HCT116 (cell line): ENCODE data around the gene LPCAT2.

Source experiments
- CEBPB ChIP-seq: IDR thresholded peaks from 2 replicates; pipeline ENCODE4 v1.6.1; 2012; ENCODE audit warnings: low read depth
- EGR1 ChIP-seq: IDR thresholded peaks from 2 replicates; pipeline ENCODE4 v1.6.1; 2012; ENCODE audit warnings: low read depth
- EZH2 ChIP-seq: fragments of 200-600 bp; sonication (generic); IDR thresholded peaks from 2 replicates; pipeline ENCODE4 v1.6.1; 2017; ENCODE audit warnings: antibody characterized with exemption, mixed run types
- EZH2phosphoT487 ChIP-seq: fragments of 200-600 bp; IDR thresholded peaks from 2 replicates; pipeline ENCODE4 v1.6.1; 2018; ENCODE audit warnings: antibody characterized with exemption, borderline replicate concordance
- JUND ChIP-seq: IDR thresholded peaks from 2 replicates; pipeline ENCODE4 v1.6.1; 2012
- POLR2A ChIP-seq: IDR thresholded peaks from 2 replicates; pipeline ENCODE4 v1.7.0; 2011; ENCODE audit warnings: borderline replicate concordance; ENCODE audit not compliant: insufficient read depth, insufficient read length; ENCODE audit errors: extremely low read depth
- POLR2AphosphoS5 ChIP-seq: IDR thresholded peaks from 2 replicates; pipeline ENCODE4 v1.6.1; 2011; ENCODE audit warnings: mild to moderate bottlenecking, low read depth, low read length, moderate library complexity
- RAD21 ChIP-seq: IDR thresholded peaks from 2 replicates; pipeline ENCODE4 v1.6.1; 2012; ENCODE audit warnings: low read depth, mild to moderate bottlenecking
- SIN3A ChIP-seq: IDR thresholded peaks from 2 replicates; pipeline ENCODE4 v1.6.1; 2012; ENCODE audit warnings: low read depth
- SP1 ChIP-seq: IDR thresholded peaks from 2 replicates; pipeline ENCODE4 v1.6.1; 2012; ENCODE audit warnings: low read depth
- TCF7L2 ChIP-seq: IDR thresholded peaks from 2 replicates; pipeline ENCODE4 v1.7.0; 2011; ENCODE audit warnings: borderline replicate concordance, inconsistent platforms; ENCODE audit not compliant: insufficient read depth, insufficient read length; ENCODE audit errors: extremely low read depth
- ZFX ChIP-seq: fragments of 450-650 bp; IDR thresholded peaks from 2 replicates; pipeline ENCODE4 v1.6.1; 2017
- ZNF274 ChIP-seq: fragments of 200-500 bp; sonication (Bioruptor generic); IDR thresholded peaks from 2 replicates; pipeline ENCODE4 v1.6.1; 2014; ENCODE audit warnings: mild to moderate bottlenecking, low read depth, low read length, inconsistent platforms
- TF ChIP-seq, protein P1 (sequence below), 3 experiments: fragments of 200-600 bp in 1 of 3; sonication (generic) in 1 of 3; IDR thresholded peaks in 2 of 3; conservative IDR thresholded peaks in 1 of 3; 2 replicates each; pipeline ENCODE4 v1.5.1; 2012 to 2017; ENCODE audit warnings: low read depth in 2 of 3, low read length in 2 of 3, antibody characterized with exemption in 1 of 3, borderline replicate concordance in 1 of 3, control low read depth in 1 of 3, mild to moderate bottlenecking in 1 of 3, mixed read lengths in 1 of 3, mixed run types in 1 of 3, moderate library complexity in 1 of 3; ENCODE audit not compliant: insufficient read depth in 1 of 3

DNA sequence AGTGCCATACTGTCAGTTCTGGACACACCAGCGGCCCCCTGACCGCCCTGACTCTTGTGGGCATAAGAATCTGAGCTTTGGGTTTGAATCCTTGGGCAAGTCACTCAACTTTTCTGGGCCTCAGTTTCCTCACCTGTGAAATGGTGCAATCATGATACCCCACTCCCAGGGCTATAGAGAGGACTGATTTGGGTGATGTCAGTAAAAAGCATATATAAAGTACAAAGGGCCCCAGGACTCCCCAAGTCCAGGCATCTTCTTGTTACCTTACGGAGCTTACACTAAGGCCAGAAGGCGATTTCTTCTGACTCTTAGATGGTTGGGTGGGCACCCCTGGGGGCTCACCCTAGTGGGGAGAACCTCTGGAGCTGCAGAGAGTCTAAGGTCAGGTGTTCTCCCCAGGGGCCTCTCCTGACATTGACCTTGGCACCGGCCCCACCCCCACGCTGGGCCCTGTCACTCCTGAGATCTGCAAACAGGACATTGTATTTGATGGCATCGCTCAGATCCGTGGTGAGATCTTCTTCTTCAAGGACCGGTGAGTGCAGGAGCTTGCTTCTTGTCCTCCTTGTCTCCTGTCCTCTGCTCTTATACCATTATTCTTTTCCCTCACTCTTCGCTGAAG is 16.0 kb upstream of the LPCAT2 start:
- TF ChIP-seq, protein P1, sequence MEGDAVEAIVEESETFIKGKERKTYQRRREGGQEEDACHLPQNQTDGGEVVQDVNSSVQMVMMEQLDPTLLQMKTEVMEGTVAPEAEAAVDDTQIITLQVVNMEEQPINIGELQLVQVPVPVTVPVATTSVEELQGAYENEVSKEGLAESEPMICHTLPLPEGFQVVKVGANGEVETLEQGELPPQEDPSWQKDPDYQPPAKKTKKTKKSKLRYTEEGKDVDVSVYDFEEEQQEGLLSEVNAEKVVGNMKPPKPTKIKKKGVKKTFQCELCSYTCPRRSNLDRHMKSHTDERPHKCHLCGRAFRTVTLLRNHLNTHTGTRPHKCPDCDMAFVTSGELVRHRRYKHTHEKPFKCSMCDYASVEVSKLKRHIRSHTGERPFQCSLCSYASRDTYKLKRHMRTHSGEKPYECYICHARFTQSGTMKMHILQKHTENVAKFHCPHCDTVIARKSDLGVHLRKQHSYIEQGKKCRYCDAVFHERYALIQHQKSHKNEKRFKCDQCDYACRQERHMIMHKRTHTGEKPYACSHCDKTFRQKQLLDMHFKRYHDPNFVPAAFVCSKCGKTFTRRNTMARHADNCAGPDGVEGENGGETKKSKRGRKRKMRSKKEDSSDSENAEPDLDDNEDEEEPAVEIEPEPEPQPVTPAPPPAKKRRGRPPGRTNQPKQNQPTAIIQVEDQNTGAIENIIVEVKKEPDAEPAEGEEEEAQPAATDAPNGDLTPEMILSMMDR (IDR thresholded peaks at IDR 0.05 in 2 of 3, conservative IDR thresholded peaks at IDR 0.05 in 1 of 3; ENCODE audit: borderline replicate concordance in 1 of 3, insufficient read depth in 1 of 3, low read depth in 2 of 3, low read length in 2 of 3): no peak
- no peak for TF ChIP-seq EGR1
- no peak for TF ChIP-seq POLR2AphosphoS5
- no peak for TF ChIP-seq JUND
- TF ChIP-seq EZH2phosphoT487: no peak
- no peak for TF ChIP-seq RAD21
- no peak for TF ChIP-seq EZH2
- no peak for TF ChIP-seq TCF7L2
- no peak for TF ChIP-seq CEBPB
- no peak for TF ChIP-seq ZFX
- TF ChIP-seq POLR2A: no peak
- no peak for TF ChIP-seq ZNF274
- no peak for TF ChIP-seq SIN3A
- no peak for TF ChIP-seq SP1
